Motor neuron (in vitro differentiated cells): ENCODE measurements around the gene CUL4A. TPM values are rescaled to one million over a fixed set of nuclear protein-coding genes. Genes with fewer than 3 reads are reported as not detected.

Experiments
- ATAC-seq, 8 experiments: fragments of 200-7000 bp; cut with Tn5 transposase; replicated peaks in 6 of 8; 2 replicates each; pipeline ENCODE4 v1.8.0; 2021; ENCODE audit warnings: mild to moderate bottlenecking in 8 of 8, moderate library complexity in 8 of 8
- H3K27ac ChIP-seq, 2 donors: fragments of 250-450 bp; sonication (Bioruptor Pico); 2 replicates each; pipeline ENCODE4 v1.9.0; 2021; ENCODE audit warnings: antibody characterized with exemption in 2 of 2, mild to moderate bottlenecking in 2 of 2, moderate library complexity in 1 of 2
- H3K4me1 ChIP-seq, 2 donors: fragments of 250-450 bp; sonication (Bioruptor Pico); replicated peaks in 1 of 2; 2 replicates each; pipeline ENCODE4 v1.6.1; 2021; ENCODE audit warnings: antibody characterized with exemption in 2 of 2, mild to moderate bottlenecking in 2 of 2, moderate library complexity in 1 of 2
- H3K4me3 ChIP-seq, 5 donors: fragments of 250-450 bp; sonication (Bioruptor Pico); 2 replicates each; pipeline ENCODE4 v1.9.0; 2021; ENCODE audit warnings: antibody characterized with exemption in 5 of 5, mild to moderate bottlenecking in 5 of 5, moderate library complexity in 4 of 5
- WGBS, 10 experiments: fragments of 450-650 bp; shearing (Covaris generic); methylation state at CpG; one replicate each; pipeline ENCODE4 v1.0.0; 2022; 5-methylcytosine and 5-hydroxymethylcytosine counted together
- in situ Hi-C, 9 experiments: fragments of 400-800 bp; cut with MboI; loops; one replicate each; pipeline ENCODE4 v1.15.0; 2021; ENCODE audit warnings: low sequenced_read_pairs in 9 of 9, low pct_unique_long_range_greater_than_20kb in 2 of 9; ENCODE audit not compliant: unreplicated experiment in 9 of 9
- total RNA-seq, 8 experiments: library from RNA; unstranded; fragments of 300-600 nt; gene quantifications; 2 replicates each; pipeline versions ENCODE4 v1.2.3 to v1.2.4, GENCODE V29; 2022

CUL4A gene
- total RNA-seq, 8 experiments from 2014 or later = 17.5 to 114 (median 39.1) TPM

DNA sequence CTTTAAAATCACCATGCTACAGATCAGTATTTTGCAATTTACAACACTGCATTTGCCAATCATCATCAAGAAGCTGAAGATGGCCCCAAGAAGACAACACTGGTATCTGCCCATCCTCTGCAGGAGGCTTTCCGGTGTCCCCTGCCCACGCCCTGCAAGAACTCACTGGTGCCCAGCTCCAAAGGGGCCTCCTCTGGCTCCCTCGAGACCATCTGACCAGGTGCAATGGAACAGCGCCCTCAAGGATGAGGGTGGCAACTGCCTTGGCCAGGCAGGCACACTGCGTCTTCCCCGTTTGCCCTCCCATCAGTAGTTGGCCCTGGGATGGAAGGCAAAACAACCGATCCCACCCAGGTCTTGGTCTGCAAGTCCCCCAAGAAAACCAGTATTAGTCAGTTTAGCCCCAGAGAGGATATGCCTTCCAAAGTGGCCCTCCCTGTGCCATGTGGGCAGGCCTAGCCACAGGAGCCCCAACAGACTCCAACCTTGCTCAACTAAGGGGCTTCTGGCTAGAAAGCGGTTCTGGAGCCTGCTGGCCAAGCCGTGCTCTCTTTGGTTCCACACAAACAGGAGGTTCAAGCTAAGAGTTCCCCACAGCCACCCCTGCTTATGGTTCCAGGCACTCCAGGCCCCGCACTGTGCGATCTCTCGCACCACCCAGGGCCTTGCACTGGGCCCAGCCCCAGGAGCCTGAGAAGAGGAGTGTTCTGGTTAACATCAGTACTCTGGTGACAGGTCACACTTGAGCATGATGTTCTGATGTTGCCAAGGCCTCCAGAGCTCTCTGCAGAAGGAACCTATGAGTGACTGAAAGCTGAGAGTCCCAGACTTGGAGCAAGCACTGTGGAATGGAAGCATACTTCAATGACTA, 5.7 kb upstream of the CUL4A start:
- 85 to 100% (median 97%) methylated on average over 2 to 8 of the region's 12 CpGs; no CpG with 5 or more reads in 2 of the 10 experiments for WGBS, 10 experiments
- ATAC-seq = no peak
- Histone ChIP-seq H3K27ac (no peak overlapping the region), H3K4me3 (no peak overlapping the region), H3K4me1 (peaks cover 16 to 31% of the 10 kb centered on the region in 2 donors)
- in situ Hi-C loops = no loop called here

GRCh38 chr13:113204378-113204734, 5.1 kb upstream of the CUL4A start:
- 20 to 100% (median 100%) methylated on average over 1 to 2 of the region's 5 CpGs; no CpG with 5 or more reads in 5 of the 10 experiments for WGBS, 10 experiments
- Histone ChIP-seq H3K27ac (no peak overlapping the region), H3K4me3 (no peak overlapping the region), H3K4me1 (peaks cover 16 to 31% of the 10 kb centered on the region in 2 donors)
- in situ Hi-C loops = no loop called here
- ATAC-seq = no peak

DNA sequence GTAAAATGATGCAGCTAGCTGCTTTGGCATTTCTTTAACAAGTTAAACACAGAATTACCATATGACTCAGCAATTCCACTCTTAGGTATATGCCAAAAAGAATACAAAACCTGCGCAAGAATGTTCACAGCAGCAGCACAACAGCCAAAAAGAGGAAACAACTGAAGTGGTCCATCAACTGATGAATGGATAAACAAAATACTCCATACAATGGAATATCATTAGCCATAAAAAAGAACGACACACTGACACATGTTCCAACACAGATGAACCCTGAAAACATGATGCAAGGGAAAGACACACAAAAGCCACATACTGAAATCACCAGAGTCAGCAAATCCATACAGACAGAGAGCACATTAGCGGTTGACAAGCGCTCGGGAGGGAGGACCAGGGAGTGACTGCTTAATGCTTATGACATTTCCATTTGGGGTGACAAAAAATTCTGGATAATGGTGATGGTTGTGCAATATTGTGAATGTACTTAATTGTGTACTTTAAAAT, 3.9 kb upstream of the CUL4A start:
- Histone ChIP-seq H3K4me1 (peaks cover 18 to 34% of the 10 kb centered on the region in 2 donors), H3K27ac (peak overlapping the region in 1 of 2 donors; percentile 62), H3K4me3 (peak overlapping the region in 1 of 5 donors; percentile 10)
- no peak for ATAC-seq
- in situ Hi-C loops = no loop called here
- WGBS, 10 experiments = 22 to 92% (median 68%) methylated on average over 2 to 5 of the region's 5 CpGs; no CpG with 5 or more reads in 1 of the 10 experiments

- Histone ChIP-seq H3K27ac (peak overlapping the region in 1 of 2 donors; percentile 97), H3K4me3 (peak overlapping the region; percentile 90 to 100 (median 97)), H3K4me1 (peaks cover 19 to 40% of the 10 kb centered on the region in 2 donors)
- no peak for ATAC-seq
- WGBS, 10 experiments = 0 to 58% (median 29%) methylated on average over 1 to 3 of the region's 3 CpGs
- in situ Hi-C loops = no loop called here
Measured at GRCh38 chr13:113207460-113207859, 2.0 kb upstream of the CUL4A start.

GRCh38 chr13:113207890-113208420, 1.5 kb upstream of the CUL4A start:
- ATAC-seq = peak; percentile 27 to 45 (median 33)
- in situ Hi-C loops = no loop called here
- H3K27ac ChIP-seq = peak overlapping the region; percentile 97 to 98
- 0 to 10% (median 0%) methylated on average over 1 to 13 of the region's 44 CpGs; no CpG with 5 or more reads in 1 of the 10 experiments for WGBS, 10 experiments
- H3K4me1 ChIP-seq = peaks cover 19 to 40% of the 10 kb centered on the region in 2 donors
- peak overlapping the region; percentile 90 to 100 (median 97) for H3K4me3 ChIP-seq

- in situ Hi-C loops = no loop called here
- peak; percentile 59 to 85 (median 83) for ATAC-seq
Measured at GRCh38 chr13:113208421-113209335, 735 bp upstream of the CUL4A start, which contains the start of gene PCID2. Gene PCID2 (minus strand): TSS chr13:113208669. CDS start chr13:113208634, 35 bp downstream.

GRCh38 chr13:113209759-113210421, 477 bp downstream of the CUL4A start:
- peak overlapping the region; percentile 97 to 98 for H3K27ac ChIP-seq
- peak overlapping the region; percentile 90 to 100 (median 97) for H3K4me3 ChIP-seq
- peaks cover 19 to 37% of the 10 kb centered on the region in 2 donors for H3K4me1 ChIP-seq
- in situ Hi-C loops = no loop called here
- 0 to 6% (median 0%) methylated on average over 1 to 17 of the region's 67 CpGs; no CpG with 5 or more reads in 1 of the 10 experiments for WGBS, 10 experiments
- peak; percentile 19 to 50 (median 30) for ATAC-seq

More at GRCh38 chr13:113208421-113209335, 735 bp upstream of the CUL4A start, which contains the start of gene PCID2:
- H3K4me1 ChIP-seq = peaks cover 19 to 40% of the 10 kb centered on the region in 2 donors
- WGBS, 10 experiments = 0% methylated on average over 1 of the region's 103 CpGs; no CpG with 5 or more reads in 8 of the 10 experiments
- peak within 1 kb of the TSS; percentile 90 to 100 (median 97) for H3K4me3 ChIP-seq
- H3K27ac ChIP-seq = peak within 1 kb of the TSS; percentile 97 to 98

- Histone ChIP-seq H3K4me3 (peak overlapping the region in 1 of 5 donors; percentile 100), H3K4me1 (peaks cover 15 to 30% of the 10 kb centered on the region in 2 donors), H3K27ac (no peak overlapping the region)
- 71 to 100% (median 88%) methylated on average over 2 to 6 of the region's 6 CpGs for WGBS, 10 experiments
- ATAC-seq = no peak
- in situ Hi-C loops = no loop called here
Measured at GRCh38 chr13:113210833-113211232, 1.4 kb downstream of the CUL4A start.

DNA sequence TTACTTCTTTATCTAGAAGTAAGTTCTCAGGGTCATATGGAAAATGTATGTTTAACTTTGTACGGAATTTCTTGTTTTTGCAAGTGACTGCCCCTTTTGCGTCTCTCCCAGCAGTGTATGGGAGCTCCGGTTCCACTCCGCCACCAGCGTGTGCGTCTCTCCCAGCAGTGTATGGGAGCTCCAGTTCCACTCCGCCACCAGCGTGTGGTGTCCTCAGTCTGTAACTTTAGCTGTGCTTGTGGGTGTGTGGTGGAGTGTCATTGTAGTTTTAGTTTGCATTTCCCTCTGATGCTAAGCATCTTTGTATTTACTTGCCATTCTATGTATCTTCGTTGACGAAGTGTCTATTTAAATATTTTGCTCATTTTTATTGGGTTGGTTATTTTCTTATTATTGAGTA, 2.4 kb downstream of the CUL4A start:
- 90 to 100% (median 93%) methylated on average over 2 to 9 of the region's 10 CpGs for WGBS, 10 experiments
- no peak overlapping the region for H3K27ac ChIP-seq
- peaks cover 19 to 30% of the 10 kb centered on the region in 2 donors for H3K4me1 ChIP-seq
- no peak overlapping the region for H3K4me3 ChIP-seq
- no peak for ATAC-seq
- in situ Hi-C loops = no loop called here

DNA sequence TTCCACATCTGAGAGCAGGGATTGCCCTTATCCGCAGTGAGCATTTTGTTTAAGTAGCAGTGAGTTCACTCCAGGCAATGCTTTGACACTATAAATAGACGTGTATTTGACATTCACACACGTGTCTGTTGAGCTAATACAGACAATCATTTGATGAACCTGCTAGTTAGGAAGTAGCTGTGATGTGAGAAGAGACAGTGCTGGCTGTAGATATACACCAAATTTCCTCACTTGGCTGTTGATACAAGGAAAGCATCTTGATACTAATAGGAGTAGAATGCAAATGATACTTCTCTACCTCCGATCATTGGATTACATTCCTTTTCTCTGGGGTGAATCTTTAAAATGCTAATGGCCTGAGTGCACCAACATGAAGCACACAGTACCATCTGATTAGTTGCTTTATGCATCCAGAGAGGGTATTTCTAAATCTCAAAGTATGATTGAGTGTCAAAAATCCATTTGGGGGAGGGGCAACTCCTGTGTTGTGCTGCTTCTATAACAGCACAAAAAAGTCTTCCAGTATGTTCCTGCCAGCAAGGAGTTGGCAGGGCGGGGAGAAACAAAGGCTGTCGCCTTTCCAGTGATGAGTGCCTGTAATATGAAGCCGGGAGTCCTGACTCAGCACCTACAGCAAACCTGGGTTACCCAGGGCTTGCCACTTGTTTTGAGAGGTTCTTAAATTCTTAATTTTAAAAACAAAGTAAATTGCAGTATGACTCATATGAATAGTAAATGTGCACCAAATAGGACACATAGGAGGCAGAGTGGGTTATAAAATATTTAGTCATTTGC, 7.0 kb downstream of the CUL4A start:
- peak; percentile 75 to 84 (median 82) for ATAC-seq
- in situ Hi-C loops = no loop called here
- WGBS, 10 experiments = 0 to 57% (median 14%) methylated on average over 1 to 7 of the region's 7 CpGs
- H3K4me3 ChIP-seq = no peak overlapping the region
- peak overlapping the region in 1 of 2 donors; percentile 56 for H3K27ac ChIP-seq
- H3K4me1 ChIP-seq = peaks cover 14 to 15% of the 10 kb centered on the region in 2 donors

DNA sequence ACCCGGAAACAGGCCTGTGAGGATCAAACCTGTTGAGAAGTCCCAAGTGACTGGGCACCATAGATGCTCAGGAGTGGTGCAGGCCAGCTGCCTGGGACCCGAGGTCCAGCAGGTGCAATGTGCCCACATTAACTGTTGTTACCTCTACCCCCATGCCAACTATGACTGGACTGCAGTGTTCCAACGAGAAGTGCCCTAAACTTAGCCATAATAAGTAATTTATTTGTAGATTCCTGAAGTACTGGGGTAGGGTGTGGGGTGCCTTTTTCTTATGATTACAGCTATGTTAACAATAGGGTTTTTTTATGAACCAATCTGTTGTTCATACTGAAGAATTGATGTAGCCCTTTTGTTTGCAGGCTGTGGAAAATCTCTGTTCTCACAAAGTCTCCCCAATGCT, 9.2 kb downstream of the CUL4A start:
- no peak overlapping the region for H3K27ac ChIP-seq
- no peak overlapping the region for H3K4me3 ChIP-seq
- WGBS, 10 experiments = 80 to 100% (median 100%) methylated on average over 1 to 3 of the region's 3 CpGs; no CpG with 5 or more reads in 5 of the 10 experiments
- in situ Hi-C loops = no loop called here
- H3K4me1 ChIP-seq = peaks cover 14 to 15% of the 10 kb centered on the region in 2 donors
- no peak for ATAC-seq
